Erythroblast (primary cell): ENCODE data around the gene WIPF2.
A peak's percentile ranks its signal among the peaks of the same experiment; 100 is the strongest.
"Not testable (repeated sequence)": the region's sequence is repeated elsewhere in the genome, so short reads cannot be mapped to it uniquely, and the experiment has no call there.

Source experiments
- DNase-seq, 2 experiments: peaks; one replicate each; lab custom pipeline; 2025; lab: John Stamatoyannopoulos, UW
- GATA1 ChIP-seq: IDR thresholded peaks from 2 replicates; pipeline ENCODE4 v1.6.1; 2011; ENCODE audit warnings: low read depth, mild to moderate bottlenecking, control low read depth, low read length, moderate library complexity
- POLR2A ChIP-seq: IDR thresholded peaks from 2 replicates; pipeline ENCODE4 v1.6.1; 2011; ENCODE audit warnings: mild to moderate bottlenecking, low read length

The WIPF2 gene

GRCh38 chr17:40180694-40181093 lies 38.4 kb upstream of the WIPF2 start:
- TF ChIP-seq POLR2A, result no peak
- TF ChIP-seq GATA1, result no peak
- no peak for DNase-seq

GRCh38 chr17:40181205-40181604 lies 37.9 kb upstream of the WIPF2 start:
- TF ChIP-seq GATA1 (no peak), POLR2A (no peak)

GRCh38 chr17:40182606-40183005 lies 36.5 kb upstream of the WIPF2 start:
- TF ChIP-seq POLR2A, result no peak
- no peak for TF ChIP-seq GATA1
- DNase-seq, result no peak

More at GRCh38 chr17:40181205-40181604, 37.9 kb upstream of the WIPF2 start:
- DNase-seq, result no peak

GRCh38 chr17:40187238-40187637 lies 31.9 kb upstream of the WIPF2 start:
- no peak for TF ChIP-seq GATA1
- TF ChIP-seq POLR2A, result no peak
- no peak for DNase-seq

GRCh38 chr17:40188694-40189093 lies 30.4 kb upstream of the WIPF2 start:
- DNase-seq, result no peak
- no peak for TF ChIP-seq POLR2A
- no peak for TF ChIP-seq GATA1

- TF ChIP-seq POLR2A (no peak), GATA1 (no peak)
- DNase-seq, result peak; percentile 38 to 46
Measured at GRCh38 chr17:40190197-40191021, 28.7 kb upstream of the WIPF2 start.

- peak; percentile 79 to 84 for DNase-seq
- no peak for TF ChIP-seq GATA1
- no peak for TF ChIP-seq POLR2A
Measured at GRCh38 chr17:40191237-40192208, 27.6 kb upstream of the WIPF2 start.

GRCh38 chr17:40192961-40193360 lies 26.1 kb upstream of the WIPF2 start:
- DNase-seq, result no peak
- TF ChIP-seq GATA1 (no peak), POLR2A (no peak)

- DNase-seq, result no peak
- no peak for TF ChIP-seq GATA1
- no peak for TF ChIP-seq POLR2A
Measured at GRCh38 chr17:40194821-40195220, 24.3 kb upstream of the WIPF2 start.

GRCh38 chr17:40197550-40197949 lies 21.6 kb upstream of the WIPF2 start:
- TF ChIP-seq POLR2A (no peak), GATA1 (no peak)
- no peak for DNase-seq

- DNase-seq, result peak; percentile 20 to 34
Measured at GRCh38 chr17:40197965-40198456, 21.1 kb upstream of the WIPF2 start.

- no peak for DNase-seq
- TF ChIP-seq POLR2A, result no peak
- no peak for TF ChIP-seq GATA1
Measured at GRCh38 chr17:40198576-40198975, 20.5 kb upstream of the WIPF2 start.

GRCh38 chr17:40203131-40203530 lies 16.0 kb upstream of the WIPF2 start:
- DNase-seq, result peak; percentile 45 to 73
- TF ChIP-seq GATA1 (no peak), POLR2A (no peak)

- DNase-seq, result not testable (repeated sequence)
Measured at GRCh38 chr17:40206193-40206592, 12.9 kb upstream of the WIPF2 start.
